ENCODE data around the gene FZD7.

GRCh38 chr2:202014759-202015211, 18.9 kb upstream of the FZD7 start:
- TF ChIP-seq CTCF (IDR thresholded peaks at IDR 0.05) (no peak), POLR2A (IDR thresholded peaks at IDR 0.05) (no peak)
